Activated effector memory CD4-positive, alpha-beta T cell treated with Interleukin-2 at 50 U/mL for 16 hours (primary cell): Measurements from ENCODE around the gene SLC39A8.
"Not testable (repeated sequence)": the region's sequence is repeated elsewhere in the genome, so short reads cannot be mapped to it uniquely, and the experiment has no call there.

Source experiments
- DNase-seq: peaks from one replicate; pipeline ENCODE4 v3.0.0-alpha.2; 2020

SLC39A8 gene

DNA sequence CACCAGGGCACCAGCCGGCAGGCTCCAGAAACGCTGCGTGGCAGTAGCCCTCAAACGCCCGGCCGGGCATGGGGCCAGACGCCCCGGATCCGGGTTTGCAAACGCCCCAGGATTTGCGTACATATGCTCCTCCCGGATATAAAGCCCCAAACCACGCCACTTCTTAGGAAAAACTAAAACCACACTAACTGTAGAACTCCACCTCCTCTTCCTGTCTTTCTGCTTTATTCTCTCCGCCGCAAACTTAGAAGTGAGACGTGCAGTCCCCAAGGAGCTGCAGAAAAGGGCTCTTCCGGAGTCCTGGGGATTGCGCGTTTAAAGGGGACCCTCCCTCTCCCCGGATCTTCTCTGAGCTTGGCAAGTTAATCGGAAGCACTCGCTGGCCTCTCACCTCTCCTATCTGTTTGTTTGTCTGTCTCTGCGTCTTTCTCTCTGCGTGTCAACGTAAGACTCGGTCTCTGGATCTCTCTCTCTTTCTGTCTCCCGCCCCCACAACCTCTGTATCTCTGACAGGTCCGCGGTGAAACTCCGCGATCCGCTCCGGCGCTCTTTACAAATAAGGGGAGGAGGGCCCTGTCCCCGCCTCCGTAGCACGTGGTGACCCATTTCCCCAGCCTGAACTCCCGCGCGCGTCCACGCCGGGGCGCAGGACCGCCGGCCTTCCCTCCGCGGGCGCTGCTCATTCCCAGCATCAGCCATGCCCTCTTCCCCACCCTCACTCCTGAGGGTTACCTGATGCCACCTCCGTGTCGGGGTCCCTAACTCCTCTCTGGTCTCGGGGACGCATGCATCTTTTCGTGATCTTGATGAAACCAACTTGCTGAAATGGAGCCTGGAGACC, at the start of gene SLC39A8:
Gene SLC39A8 (minus strand): TSS at position 529 of the 841 bp plus-strand sequence. CDS start 820 bp downstream, outside the sequence.
- peak; percentile 78 for DNase-seq

DNA sequence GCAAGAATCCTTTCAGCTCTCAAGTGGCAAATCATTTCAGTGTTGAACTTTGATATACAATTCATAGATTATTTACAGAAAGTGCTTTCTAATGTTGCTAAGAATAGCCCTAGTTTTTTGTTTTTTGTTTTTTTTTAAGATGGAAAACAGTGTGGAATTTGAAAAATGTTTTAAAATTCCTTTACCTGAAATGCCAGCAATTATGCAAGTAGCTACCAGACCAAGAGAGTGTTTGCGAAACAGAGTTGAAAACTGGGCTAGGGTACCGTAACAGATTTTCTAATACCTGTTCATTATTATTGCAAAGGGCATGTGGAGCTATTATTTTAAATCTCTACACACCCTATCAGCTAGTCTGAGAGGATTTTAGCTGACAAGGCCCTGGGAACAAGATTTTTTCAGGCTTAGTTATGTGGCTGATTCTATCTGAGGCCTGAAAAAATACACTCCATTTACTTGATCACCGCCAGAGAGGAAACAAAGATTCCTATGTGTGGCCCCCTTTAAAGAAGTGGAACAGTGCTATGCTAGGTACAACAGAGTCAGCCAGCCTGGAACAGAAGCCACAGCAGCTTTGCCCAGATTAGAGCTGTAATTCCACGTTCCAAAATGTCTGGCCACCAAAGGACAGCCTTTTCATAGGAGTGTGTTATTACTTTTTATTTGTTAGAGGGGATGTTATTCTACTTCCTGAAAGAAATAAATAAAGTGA, 46.9 kb upstream of the SLC39A8 start:
- DNase-seq: no peak

GRCh38 chr4:102390438-102390837, 45.2 kb upstream of the SLC39A8 start:
- no peak for DNase-seq

- no peak for DNase-seq
These were observed 43.3 kb upstream of the SLC39A8 start for GRCh38 chr4:102388611-102389010.

DNA sequence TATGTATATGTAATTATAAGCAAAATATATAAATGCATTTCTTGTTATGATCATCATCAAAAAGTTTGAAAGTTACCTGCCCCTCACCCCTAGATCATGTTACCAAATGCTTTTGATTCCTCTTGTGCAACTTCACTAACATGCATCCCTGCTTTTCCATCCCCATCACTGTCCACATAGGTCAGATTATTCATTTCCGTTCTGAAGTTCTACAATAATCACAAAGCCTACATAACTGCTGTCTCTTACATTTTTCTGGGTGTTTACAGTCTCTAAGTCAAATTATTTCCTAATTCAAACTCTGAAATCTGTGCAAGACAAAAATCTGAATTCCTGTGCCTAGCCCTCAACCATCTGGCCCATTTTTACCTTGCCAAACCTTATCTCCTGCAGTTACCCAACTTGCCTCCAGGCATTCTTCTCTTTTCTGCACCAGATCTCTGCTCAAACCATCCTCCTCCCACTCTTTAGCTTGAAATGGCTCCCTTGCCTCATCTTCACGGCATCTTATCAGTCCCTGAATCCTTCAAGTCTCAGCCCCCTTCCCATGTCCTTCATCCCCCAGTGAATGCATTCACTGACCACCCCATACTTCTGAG, 42.4 kb upstream of the SLC39A8 start:
- DNase-seq: no peak

GRCh38 chr4:102386966-102387365, 41.7 kb upstream of the SLC39A8 start:
- DNase-seq: no peak

DNA sequence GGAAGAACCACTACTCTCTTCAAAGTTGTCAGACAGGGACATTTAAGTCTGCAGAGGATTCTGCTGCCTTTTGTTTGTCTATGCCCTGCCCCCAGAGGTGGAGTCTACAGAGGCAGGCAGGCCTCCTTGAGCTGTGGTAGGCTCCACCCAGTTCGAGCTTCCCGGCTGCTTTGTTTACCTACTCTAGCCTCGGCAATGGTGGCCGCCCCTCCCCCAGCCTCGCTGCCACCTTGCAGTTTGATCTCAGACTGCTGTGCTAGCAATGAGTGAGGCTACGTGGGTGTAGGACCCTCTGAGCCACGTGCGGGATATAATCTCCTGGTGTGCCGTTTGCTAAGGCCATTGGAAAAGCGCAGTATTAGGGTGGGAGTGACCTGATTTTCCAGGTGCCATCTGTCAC, 35.0 kb upstream of the SLC39A8 start:
- DNase-seq: not testable (repeated sequence)

DNA sequence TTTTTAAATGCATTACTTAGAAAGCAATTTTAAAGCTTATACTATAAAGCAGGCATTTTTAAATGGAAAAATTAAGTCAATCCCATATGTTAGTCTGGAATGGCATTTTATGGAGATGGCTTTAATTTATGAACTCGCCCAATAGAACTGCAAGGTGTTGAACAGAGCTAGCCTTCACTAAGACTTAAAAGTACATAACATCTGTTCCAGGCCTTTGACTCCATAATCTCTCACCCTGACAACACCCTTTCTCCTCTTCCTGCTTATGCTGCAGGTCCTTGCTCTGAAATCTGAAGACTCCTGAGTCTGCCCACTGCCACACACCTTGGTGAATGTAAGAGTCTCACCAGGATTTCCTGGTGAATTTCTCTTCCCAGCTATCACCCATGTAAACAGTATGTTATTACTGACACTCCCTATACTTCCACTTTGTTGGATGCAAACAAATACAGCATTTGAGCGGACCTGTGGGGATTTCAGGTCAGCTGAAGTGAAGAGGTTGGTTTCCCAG, 17.7 kb upstream of the SLC39A8 start:
- no peak for DNase-seq

DNA sequence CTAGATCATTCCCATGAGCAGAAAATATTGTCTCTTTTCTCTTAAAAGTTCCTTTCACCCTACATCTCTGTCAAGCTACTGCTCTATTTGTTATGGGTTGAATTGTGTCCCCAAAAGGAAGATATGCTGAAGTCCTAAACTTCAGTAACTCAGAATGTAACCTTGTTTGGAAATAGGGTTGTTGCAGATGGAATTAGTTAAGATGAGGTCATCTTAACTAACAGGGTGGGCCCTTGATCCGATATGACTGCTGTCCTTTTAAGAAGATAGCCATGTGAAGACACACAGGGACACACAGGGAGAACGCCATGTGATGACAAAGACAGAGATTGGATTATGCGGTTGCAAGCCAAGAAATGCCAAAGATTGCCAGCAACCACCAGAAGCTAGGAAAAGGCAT, 12.8 kb upstream of the SLC39A8 start:
- no peak for DNase-seq

DNA sequence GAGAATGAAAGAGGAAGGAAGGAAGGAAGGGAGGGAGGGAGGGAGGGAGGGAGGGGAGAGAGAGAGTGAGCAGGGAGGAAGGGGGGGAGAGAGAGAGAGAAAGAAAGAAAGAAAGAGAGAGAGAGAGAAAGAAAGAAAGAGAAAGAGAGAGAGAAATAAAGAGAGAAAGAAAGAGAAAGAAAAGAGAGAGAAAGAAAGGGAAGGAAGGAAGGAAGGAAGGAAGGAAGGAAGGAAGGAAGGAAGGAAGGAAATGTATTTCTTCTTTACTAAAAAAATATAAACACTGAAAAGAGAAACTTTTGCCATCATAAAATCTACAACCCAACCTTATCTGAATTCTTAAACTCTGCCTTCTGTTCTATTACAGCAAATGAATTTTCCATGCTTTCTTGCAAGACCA, 12.4 kb upstream of the SLC39A8 start:
- not testable (repeated sequence) for DNase-seq

- no peak for DNase-seq
These were observed 11.4 kb upstream of the SLC39A8 start for GRCh38 chr4:102356562-102357202.

- DNase-seq: no peak
These were observed 10.5 kb upstream of the SLC39A8 start for GRCh38 chr4:102355748-102356147.

GRCh38 chr4:102354671-102355454, 9.6 kb upstream of the SLC39A8 start:
- no peak for DNase-seq

DNA sequence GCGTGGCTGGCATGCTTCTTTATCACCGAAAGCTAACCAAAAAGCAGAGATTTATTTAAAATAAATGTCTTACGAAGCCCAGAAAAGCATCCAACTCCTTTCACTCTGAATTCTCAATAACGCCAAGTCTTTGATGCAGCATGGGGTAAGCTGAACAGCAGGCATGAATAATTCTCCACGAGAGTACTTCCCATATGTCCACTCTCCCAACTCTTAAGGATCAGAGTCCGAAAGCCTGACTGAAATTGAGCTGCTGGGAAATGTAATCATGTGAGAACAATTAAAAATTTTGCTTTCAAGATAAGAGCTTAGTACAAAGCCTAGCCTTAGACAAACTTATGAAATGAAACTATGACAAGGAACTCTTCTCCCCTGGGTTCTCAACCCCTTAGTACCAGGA, 7.5 kb upstream of the SLC39A8 start:
- no peak for DNase-seq

- DNase-seq: no peak
These were observed 5.4 kb upstream of the SLC39A8 start for GRCh38 chr4:102350634-102351033.

- DNase-seq: no peak
These were observed 3.4 kb upstream of the SLC39A8 start for GRCh38 chr4:102348701-102349100.

GRCh38 chr4:102345795-102346100, 466 bp upstream of the SLC39A8 start:
- no peak for DNase-seq

DNA sequence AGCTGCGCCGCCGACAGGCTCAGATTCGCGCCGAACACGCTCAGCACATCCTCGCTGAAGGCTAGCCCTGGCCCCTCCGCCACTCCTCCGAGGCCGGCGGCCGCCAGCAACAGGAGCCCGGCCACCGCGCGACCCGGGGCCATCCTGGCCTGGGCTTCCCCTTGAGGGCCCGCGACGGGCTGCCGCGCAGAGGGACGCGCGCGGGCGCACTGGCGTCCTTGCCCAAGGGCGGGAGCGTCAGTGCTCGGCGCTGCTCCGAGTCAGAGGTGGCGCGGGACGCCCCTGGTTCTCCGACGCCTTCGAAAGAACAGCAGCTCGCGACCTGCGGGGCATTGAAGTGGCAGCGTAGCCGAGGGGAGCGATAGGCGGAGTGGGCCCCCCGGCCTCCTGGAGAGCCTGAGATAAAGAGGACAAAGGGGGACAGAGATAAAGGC, 745 bp downstream of the SLC39A8 start:
- peak; percentile 56 for DNase-seq

- DNase-seq: no peak
These were observed 1.2 kb downstream of the SLC39A8 start for GRCh38 chr4:102343964-102344519.

- DNase-seq: no peak
These were observed 2.7 kb downstream of the SLC39A8 start for GRCh38 chr4:102342404-102343074.

- no peak for DNase-seq
These were observed 4.1 kb downstream of the SLC39A8 start for GRCh38 chr4:102341201-102341600.
